GM12874 (cell line): ENCODE measurements around the gene ING4.

Experiments used
- TF ChIP-seq, protein P1 (sequence below): IDR thresholded peaks from 2 replicates; pipeline ENCODE4 v1.5.1; 2011; ENCODE audit warnings: low read depth, mild to moderate bottlenecking, control low read depth, low read length, moderate library complexity; ENCODE audit not compliant: insufficient read depth

ING4 gene

DNA sequence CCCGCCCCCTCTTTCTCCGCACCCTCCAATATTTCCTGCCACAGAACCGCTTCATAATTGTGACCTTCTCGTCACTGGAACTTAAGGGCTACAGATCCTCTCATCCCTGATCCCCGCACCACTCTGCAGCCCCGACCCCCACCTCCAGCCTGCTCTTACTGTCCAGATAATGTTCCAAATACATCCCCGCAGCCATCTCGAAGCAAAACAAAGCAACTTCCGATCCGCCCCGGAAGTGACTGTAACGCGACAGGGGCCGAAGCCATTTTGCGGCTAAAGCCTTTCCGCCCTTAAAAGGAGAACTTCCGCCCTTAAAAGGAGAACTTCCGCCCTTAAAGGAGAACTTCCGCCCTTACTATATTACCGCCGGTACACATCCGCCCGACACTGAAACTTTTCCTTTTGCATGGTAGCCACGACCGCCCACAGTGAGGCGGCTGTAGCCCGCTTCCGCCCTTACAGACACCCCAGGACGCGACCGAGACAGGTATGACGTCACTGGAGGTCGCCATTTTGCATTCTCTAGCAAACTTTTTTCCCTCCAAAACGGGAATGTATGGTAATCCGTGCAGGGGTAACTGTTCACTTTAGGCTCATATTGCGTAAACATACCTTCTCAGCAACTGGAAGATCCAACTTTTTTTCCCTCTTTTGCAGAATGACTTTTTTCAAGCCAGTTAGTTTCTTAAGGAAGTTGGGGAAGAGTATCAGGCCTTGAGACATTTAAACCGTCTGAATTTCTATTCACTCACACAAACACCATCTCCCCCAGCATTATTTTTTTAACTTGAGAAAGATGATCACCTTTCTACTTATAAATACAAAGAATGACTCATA, at the start of gene ING4:
Gene ING4, minus strand, starts transcription at position 214 of the 837 bp plus-strand sequence. Its CDS starts 18 bp downstream, at position 196.
- TF ChIP-seq, protein P1, sequence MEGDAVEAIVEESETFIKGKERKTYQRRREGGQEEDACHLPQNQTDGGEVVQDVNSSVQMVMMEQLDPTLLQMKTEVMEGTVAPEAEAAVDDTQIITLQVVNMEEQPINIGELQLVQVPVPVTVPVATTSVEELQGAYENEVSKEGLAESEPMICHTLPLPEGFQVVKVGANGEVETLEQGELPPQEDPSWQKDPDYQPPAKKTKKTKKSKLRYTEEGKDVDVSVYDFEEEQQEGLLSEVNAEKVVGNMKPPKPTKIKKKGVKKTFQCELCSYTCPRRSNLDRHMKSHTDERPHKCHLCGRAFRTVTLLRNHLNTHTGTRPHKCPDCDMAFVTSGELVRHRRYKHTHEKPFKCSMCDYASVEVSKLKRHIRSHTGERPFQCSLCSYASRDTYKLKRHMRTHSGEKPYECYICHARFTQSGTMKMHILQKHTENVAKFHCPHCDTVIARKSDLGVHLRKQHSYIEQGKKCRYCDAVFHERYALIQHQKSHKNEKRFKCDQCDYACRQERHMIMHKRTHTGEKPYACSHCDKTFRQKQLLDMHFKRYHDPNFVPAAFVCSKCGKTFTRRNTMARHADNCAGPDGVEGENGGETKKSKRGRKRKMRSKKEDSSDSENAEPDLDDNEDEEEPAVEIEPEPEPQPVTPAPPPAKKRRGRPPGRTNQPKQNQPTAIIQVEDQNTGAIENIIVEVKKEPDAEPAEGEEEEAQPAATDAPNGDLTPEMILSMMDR: no peak

DNA sequence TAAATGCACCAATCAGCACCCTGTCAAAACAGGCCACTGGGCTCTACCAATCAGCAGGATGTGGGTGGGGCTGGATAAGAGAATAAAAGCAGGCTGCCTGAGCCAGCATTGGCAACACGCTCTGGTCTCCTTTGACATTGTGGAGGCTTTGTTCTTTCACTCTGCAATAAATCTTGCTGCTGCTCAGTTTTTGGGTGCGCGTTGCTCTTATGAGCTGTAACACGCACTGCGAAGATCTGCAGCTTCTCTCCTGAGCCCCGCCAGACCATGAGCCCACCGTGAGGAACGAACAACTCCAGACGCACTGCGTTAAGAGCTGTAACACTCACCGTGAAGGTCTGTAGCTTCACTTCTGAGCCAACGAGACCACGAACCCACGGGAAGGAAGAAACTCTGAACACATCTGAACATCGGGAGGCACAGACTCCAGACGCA, 46.1 kb upstream of the ING4 start:
- TF ChIP-seq, protein P1: no peak

DNA sequence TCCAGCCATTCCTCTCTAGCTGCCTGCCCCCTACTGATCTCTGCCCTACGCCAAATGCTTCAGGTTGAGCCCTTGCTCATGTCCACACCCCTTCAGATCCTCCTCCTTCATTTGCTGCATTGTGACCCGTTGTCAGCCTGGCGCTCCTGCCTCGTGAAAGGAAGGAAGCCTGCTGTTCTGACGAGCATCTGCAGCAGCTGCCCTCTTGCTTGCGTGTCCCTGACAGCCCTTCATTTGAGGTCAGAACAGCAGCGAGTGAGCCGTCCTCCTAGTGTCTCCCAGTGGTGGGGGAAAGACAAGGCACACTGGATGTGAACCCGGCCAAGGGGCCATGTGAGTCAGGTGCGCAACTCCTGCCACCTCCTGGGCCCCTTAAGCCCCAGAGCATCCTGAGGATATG, 40.7 kb upstream of the ING4 start:
- TF ChIP-seq, protein P1: 0 out of 2 replicates have a peak, but pooled peaks have one; percentile 7

DNA sequence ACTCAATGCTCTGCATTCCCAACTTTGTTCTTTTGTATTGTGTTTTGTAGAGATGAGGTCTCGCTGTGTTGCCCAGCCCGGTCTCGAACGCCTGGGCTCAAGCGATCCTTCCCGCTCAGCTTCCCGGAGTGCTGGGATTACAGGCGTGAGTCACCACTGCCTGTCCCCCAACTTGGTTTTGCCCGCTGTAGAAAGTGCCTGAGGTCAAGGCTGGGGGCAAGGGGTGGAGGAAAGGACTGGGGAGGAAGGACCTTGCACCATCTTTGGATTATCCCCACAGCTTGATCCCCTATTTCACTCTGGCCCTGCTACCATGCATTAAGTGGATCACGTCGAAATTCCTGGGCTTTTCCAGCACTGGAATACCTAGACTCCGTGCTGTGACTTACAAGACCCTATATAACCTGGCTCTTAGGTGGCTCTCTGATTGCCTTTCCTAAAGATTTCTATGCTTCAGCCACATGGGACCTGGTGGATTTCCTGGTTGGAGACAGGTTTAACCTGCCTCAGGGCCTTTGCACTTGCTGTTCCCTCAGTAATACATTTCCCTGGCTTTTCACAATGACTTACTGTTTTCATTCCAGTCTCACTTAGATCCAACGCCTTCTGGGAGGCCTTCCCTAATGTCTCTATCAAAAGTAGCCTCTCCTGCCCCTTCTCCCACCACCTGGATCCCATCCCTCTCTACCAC, 38.3 kb upstream of the ING4 start:
- TF ChIP-seq, protein P1: no peak

DNA sequence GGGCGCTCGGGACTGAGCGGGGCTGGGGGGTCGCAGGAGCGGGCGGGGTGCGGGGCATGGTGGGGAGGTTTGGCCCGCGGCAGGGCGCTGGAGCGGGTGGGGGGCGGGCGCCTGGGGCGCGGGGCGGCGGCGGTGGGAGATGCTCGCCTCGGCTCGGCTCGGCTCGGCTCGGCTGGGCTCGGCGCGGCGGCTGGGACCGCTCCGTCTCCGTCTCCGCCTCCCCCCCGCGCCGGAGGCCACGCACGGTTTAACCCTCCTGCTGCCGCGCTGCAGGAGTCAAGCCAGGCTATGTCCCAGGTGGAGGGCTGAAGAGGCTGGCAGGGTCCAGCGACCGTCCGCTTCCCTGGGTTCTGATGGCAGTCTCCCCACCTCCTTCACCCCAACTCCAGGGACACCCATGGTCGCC, 37.7 kb upstream of the ING4 start, which contains the start of gene PIANP:
Gene PIANP, minus strand, starts transcription at position 170 of the 406 bp plus-strand sequence. CDS start 2,754 bp downstream, outside the sequence.
- TF ChIP-seq, protein P1: no peak

DNA sequence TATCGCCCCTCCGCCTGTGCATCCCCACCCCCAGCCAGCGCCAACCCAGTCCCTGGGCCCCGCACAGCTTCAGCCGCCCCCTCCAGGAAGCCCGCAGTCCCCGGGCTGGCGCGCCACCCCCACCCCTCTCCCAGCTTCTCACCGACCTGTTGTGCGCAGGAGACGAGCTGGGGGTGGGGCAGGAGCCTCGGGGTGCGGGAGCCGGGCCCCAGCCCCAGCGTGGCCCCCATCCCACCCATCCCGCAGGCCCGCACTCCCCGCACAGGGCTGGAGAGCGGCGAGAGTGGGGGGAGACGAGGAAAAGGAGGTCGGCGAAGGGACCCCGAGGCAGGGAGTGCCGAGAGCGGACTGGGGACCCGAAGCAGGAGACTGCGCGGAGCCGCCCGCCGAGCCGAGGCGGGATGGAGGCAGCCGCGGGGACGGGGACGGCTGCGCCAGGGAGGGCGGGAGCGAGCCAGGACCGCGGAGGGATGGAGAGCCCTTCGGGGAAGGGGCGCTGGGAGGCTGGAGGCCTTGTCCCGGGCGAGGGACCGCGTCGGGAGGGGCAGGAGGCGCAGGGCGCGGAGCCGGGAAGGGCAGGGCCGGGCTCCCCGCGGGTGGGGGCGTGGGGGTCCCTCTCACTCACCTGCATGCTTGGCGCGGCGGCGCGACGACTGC, 37.2 kb upstream of the ING4 start:
- TF ChIP-seq, protein P1: no peak
